ENCODE data around the gene CPNE5. TPM values are rescaled to one million over a fixed set of nuclear protein-coding genes. Genes with fewer than 3 reads are reported as not detected.

Gene CPNE5
- total RNA-seq, 1 donor, result 0.18 TPM

GRCh38 chr6:36703982-36704381 is 135.3 kb downstream of the CPNE5 start:
- no peak for TF ChIP-seq CTCF (IDR thresholded peaks at IDR 0.05; ENCODE audit: insufficient read depth, low read length)
- no peak overlapping the region for H3K4me3 ChIP-seq (ENCODE audit: low read depth, low read length)
- no peak for DNase-seq (ENCODE audit: low read depth)

DNA sequence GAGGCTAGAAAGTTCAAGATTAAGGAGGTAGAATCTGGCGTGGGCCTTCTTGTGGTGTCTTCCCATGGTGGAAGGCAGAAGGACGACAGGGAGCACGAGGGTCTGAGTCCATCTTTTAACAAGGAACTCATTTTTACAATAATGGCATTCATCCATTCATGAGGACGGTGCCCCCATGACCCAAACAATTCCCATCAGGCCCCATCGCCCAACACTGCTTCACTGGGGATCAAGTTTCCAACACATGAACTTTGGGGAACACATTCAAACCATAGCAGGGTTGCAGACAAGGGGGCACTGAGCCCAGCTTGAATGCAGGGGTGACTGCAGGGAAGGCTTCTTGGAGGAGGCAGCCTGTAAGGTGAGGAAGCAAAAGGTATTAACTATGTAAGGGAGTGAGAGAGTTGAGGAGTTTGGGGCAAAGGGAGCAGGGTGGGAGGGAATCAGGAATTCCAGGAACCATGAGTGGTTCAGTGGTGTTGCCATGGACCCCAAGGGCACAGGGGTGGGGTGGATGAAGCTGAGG is 136.1 kb downstream of the CPNE5 start:
- no peak for DNase-seq (ENCODE audit: low read depth)
- TF ChIP-seq CTCF (IDR thresholded peaks at IDR 0.05; ENCODE audit: insufficient read depth, low read length), result no peak
- H3K4me3 ChIP-seq (ENCODE audit: low read depth, low read length), result no peak overlapping the region

GRCh38 chr6:36702656-36703055 is 136.6 kb downstream of the CPNE5 start:
- no peak overlapping the region for H3K4me3 ChIP-seq (ENCODE audit: low read depth, low read length)
- DNase-seq (ENCODE audit: low read depth), result no peak
- TF ChIP-seq CTCF (IDR thresholded peaks at IDR 0.05; ENCODE audit: insufficient read depth, low read length), result no peak

DNA sequence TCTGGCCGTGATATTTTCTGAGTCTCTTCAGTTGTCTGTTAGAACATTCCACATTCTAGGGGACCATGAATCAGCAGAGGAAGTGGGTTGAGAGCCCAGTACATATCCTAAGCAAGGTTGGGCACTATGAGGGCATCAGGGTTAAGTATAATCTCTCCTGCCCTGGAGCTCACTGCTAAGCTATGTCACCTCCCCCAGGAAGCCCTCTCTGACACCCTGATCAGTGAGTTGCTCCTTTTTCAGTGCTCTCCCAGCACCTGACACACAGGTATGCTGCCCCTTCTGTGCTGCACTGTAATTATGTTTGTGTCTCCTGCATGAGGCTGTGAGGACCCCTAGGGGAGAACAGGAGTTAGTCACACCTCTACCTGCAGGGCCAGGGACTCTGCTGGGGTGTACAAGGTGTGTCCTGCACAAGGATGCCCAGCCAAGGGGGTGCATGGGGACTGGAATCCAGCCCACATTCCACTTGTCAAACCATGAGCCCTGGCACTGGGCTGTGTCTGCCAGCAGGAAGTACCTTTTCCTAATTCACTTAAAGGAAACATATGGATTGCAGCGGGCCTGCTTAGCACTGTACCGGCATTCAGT is 137.7 kb downstream of the CPNE5 start:
- no peak overlapping the region for H3K4me3 ChIP-seq (ENCODE audit: low read depth, low read length)
- no peak for DNase-seq (ENCODE audit: low read depth)
- peak; percentile 12 for TF ChIP-seq CTCF (IDR thresholded peaks at IDR 0.05; ENCODE audit: insufficient read depth, low read length)

GRCh38 chr6:36700831-36701230 is 138.4 kb downstream of the CPNE5 start:
- no peak for DNase-seq (ENCODE audit: low read depth)
- TF ChIP-seq CTCF (IDR thresholded peaks at IDR 0.05; ENCODE audit: insufficient read depth, low read length), result no peak
- H3K4me3 ChIP-seq (ENCODE audit: low read depth, low read length), result no peak overlapping the region

DNA sequence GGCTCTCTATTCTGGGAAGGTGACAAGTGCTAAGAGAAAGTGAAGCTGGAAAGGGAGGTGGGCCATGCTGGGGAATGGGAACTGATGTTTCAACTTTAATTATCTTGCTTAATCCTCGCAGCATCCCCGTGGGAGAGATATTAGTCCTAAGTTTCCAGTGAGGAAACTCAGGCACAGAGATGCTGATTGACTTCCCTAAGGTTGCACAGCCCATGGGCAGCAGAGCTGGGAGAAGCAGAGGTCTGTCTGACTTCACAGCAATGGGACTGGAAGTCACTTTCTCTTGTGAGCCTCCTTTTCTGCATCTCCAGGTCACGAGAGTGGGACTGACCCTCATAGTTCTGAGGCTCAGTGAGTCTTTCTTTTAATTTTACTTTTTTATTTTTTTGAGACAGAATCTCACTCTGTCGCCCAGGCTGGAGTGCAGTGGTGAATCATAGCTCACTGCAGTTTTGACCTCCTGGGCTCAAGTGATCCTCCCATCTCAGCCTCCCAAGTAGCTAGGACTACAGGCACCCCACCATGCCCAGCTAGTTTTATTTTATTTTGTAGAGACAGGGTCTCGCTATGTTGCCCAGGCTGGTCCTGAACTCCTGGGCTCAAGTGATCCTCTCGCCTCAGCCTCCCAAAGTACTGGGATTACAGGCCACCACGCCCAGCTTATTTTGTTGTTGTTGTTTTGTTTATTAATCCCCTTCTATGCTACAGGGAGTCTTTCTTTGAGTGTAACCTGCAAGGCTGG is 139.0 kb downstream of the CPNE5 start:
- no peak for DNase-seq (ENCODE audit: low read depth)
- H3K4me3 ChIP-seq (ENCODE audit: low read depth, low read length), result no peak overlapping the region

More for the DNA sequence above, 139.0 kb downstream of the CPNE5 start:
- no peak for TF ChIP-seq CTCF (IDR thresholded peaks at IDR 0.05; ENCODE audit: insufficient read depth, low read length)

Data from fibroblast of the aortic adventitia (primary cell).